Endodermal cell (in vitro differentiated cells): Measurements from ENCODE around the gene GALNT12. TPM values are rescaled to one million over a fixed set of nuclear protein-coding genes. Genes with fewer than 3 reads are reported as not detected.

Source experiments
- DNase-seq: peaks from one replicate; pipeline ENCODE4 v3.0.0-alpha.2; 2017
- H3K27ac ChIP-seq: 2 replicates; pipeline ENCODE4 v1.5.1; 2013; ENCODE audit warnings: mild to moderate bottlenecking, low read depth, low read length, moderate library complexity
- H3K27me3 ChIP-seq: 2 replicates; pipeline ENCODE4 v1.6.1; 2013; ENCODE audit warnings: mild to moderate bottlenecking, low read length, moderate library complexity; ENCODE audit not compliant: insufficient read depth, control insufficient read depth, poor library complexity, severe bottlenecking
- H3K36me3 ChIP-seq: 2 replicates; pipeline ENCODE4 v1.7.0; 2013; ENCODE audit warnings: mild to moderate bottlenecking, low read length, moderate library complexity; ENCODE audit not compliant: control insufficient read depth, insufficient read depth
- H3K4me1 ChIP-seq: one replicate; pipeline ENCODE4 v1.7.0; 2013; ENCODE audit warnings: low read length; ENCODE audit not compliant: control insufficient read depth, insufficient read depth
- H3K4me3 ChIP-seq: 2 replicates; pipeline ENCODE4 v1.5.1; 2013; ENCODE audit warnings: mild to moderate bottlenecking, low read length, moderate library complexity
- H3K9ac ChIP-seq: 2 replicates; pipeline ENCODE4 v1.6.1; 2013; ENCODE audit warnings: mild to moderate bottlenecking, low read length, moderate library complexity; ENCODE audit not compliant: poor library complexity, severe bottlenecking; ENCODE audit errors: extremely low read depth
- H3K9me3 ChIP-seq: 2 replicates; pipeline ENCODE4 v1.6.1; 2013; ENCODE audit warnings: mild to moderate bottlenecking, low read length, moderate library complexity; ENCODE audit not compliant: control insufficient read depth
- H3K27ac Mint-ChIP-seq: 2 replicates; pipeline ENCODE4 v1.8.0; 2020; ENCODE audit warnings: mixed read lengths
- H3K27me3 Mint-ChIP-seq: 2 replicates; pipeline ENCODE4 v1.8.0; 2021; ENCODE audit warnings: mild to moderate bottlenecking, mixed read lengths; ENCODE audit not compliant: insufficient read depth
- H3K36me3 Mint-ChIP-seq: 2 replicates; pipeline ENCODE4 v1.8.0; 2020; ENCODE audit warnings: low read depth, mixed read lengths
- H3K4me1 Mint-ChIP-seq: 2 replicates; pipeline ENCODE4 v1.8.0; 2020; ENCODE audit warnings: mixed read lengths
- H3K4me3 Mint-ChIP-seq: 2 replicates; pipeline ENCODE4 v1.8.0; 2020; ENCODE audit warnings: mild to moderate bottlenecking, moderate library complexity, mixed read lengths
- H3K9me3 Mint-ChIP-seq: 2 replicates; pipeline ENCODE4 v1.8.0; 2020; ENCODE audit warnings: mild to moderate bottlenecking, mixed read lengths
- CTCF ChIP-seq: fragments of 200-600 bp; sonication (generic); conservative IDR thresholded peaks from 2 replicates; pipeline ENCODE4 v1.5.0; 2021; ENCODE audit warnings: antibody characterized with exemption, mild to moderate bottlenecking
- WGBS, 2 experiments: methylation state at CpG; one replicate each; pipeline versions ENCODE4 v1.1.5 to v1.1.7; 2013; ENCODE audit warnings: missing lambda C conversion rate in 2 of 2, mixed read lengths in 1 of 2; ENCODE audit not compliant: insufficient coverage in 1 of 2, insufficient read length in 1 of 2; 5-methylcytosine and 5-hydroxymethylcytosine counted together
- total RNA-seq, 2 donors: library from RNA; stranded (reverse); fragmentation: NEBNext Ultra II Directional in 1 of 2; extraction: Animal tissue kit (Norgen Biotek cat#: 25700) in 1 of 2; gene quantifications; 2 replicates in 1 of 2; 3 replicates in 1 of 2; pipeline ENCODE4 v1.2.1, GENCODE V29; 2021

GALNT12 gene
- total RNA-seq, 2 donors from 2014 or later, result 24.0 to 56.3 TPM

GRCh38 chr9:98821831-98822230, 14.4 kb downstream of the GALNT12 start:
- Histone ChIP-seq H3K27me3 (no peaks in the 10 kb centered on the region), H3K4me3 (no peak overlapping the region), H3K9me3 (peaks cover 7% of the 10 kb centered on the region), H3K9ac (no peak overlapping the region), H3K27ac (no peak overlapping the region), H3K36me3 (no peaks in the 10 kb centered on the region), H3K4me1 (no peaks in the 10 kb centered on the region)
- 97% methylated on average over 2 of the region's 2 CpGs; no CpG with 5 or more reads in 1 of the 2 experiments for WGBS, 2 experiments
- H3K36me3 Mint-ChIP-seq, result peaks cover 33% of the 10 kb centered on the region
- no peak overlapping the region for H3K4me3 Mint-ChIP-seq
- no peak overlapping the region for H3K27ac Mint-ChIP-seq
- H3K4me1 Mint-ChIP-seq, result peaks cover 1% of the 10 kb centered on the region
- TF ChIP-seq CTCF, result no peak
- no peaks in the 10 kb centered on the region for H3K27me3 Mint-ChIP-seq
- DNase-seq, result no peak
- H3K9me3 Mint-ChIP-seq, result no peaks in the 10 kb centered on the region

- H3K27ac ChIP-seq, result no peak overlapping the region
- Mint-ChIP-seq H3K9me3 (no peaks in the 10 kb centered on the region), H3K27me3 (no peaks in the 10 kb centered on the region), H3K4me3 (no peak overlapping the region), H3K4me1 (peaks cover 1% of the 10 kb centered on the region), H3K36me3 (peaks cover 37% of the 10 kb centered on the region), H3K27ac (no peak overlapping the region)
- no peak for TF ChIP-seq CTCF
- H3K4me1 ChIP-seq, result no peaks in the 10 kb centered on the region
- no peak overlapping the region for H3K9ac ChIP-seq
- H3K4me3 ChIP-seq, result no peak overlapping the region
- 89 to 92% methylated on average over 5 to 6 of the region's 6 CpGs for WGBS, 2 experiments
- DNase-seq, result no peak
- no peaks in the 10 kb centered on the region for H3K27me3 ChIP-seq
- H3K9me3 ChIP-seq, result peaks cover 7% of the 10 kb centered on the region
- H3K36me3 ChIP-seq, result no peaks in the 10 kb centered on the region
Measured at GRCh38 chr9:98822661-98823060, 15.2 kb downstream of the GALNT12 start.

GRCh38 chr9:98823666-98824334, 16.3 kb downstream of the GALNT12 start:
- H3K4me1 Mint-ChIP-seq, result peaks cover 1% of the 10 kb centered on the region
- WGBS, 2 experiments, result 92 to 100% methylated on average over 3 of the region's 3 CpGs
- no peak overlapping the region for H3K27ac Mint-ChIP-seq
- Histone ChIP-seq H3K27me3 (no peaks in the 10 kb centered on the region), H3K4me3 (no peak overlapping the region), H3K4me1 (no peaks in the 10 kb centered on the region), H3K27ac (no peak overlapping the region), H3K36me3 (no peaks in the 10 kb centered on the region), H3K9me3 (peaks cover 2% of the 10 kb centered on the region), H3K9ac (no peak overlapping the region)
- no peak for DNase-seq
- no peaks in the 10 kb centered on the region for H3K27me3 Mint-ChIP-seq
- TF ChIP-seq CTCF, result no peak
- H3K9me3 Mint-ChIP-seq, result no peaks in the 10 kb centered on the region
- H3K4me3 Mint-ChIP-seq, result no peak overlapping the region
- peaks cover 35% of the 10 kb centered on the region for H3K36me3 Mint-ChIP-seq
